IMR-90 (cell line): ENCODE data around the gene MRPS31. TPM values are rescaled to one million over a fixed set of nuclear protein-coding genes. Genes with fewer than 3 reads are reported as not detected.

Experiments used
- ATAC-seq: fragments of 200-7000 bp; cut with Tn5 transposase; 2 replicates; pipeline ENCODE4 v1.9.1; 2020; ENCODE audit warnings: low read depth, mild to moderate bottlenecking, moderate library complexity
- BruUV-seq: library from RNA; stranded (reverse); fragments of 400-500 nt; replicated peaks from 2 replicates; lab custom pipeline; 2021; lab: Mats Ljungman, UMichigan
- CTCF ChIA-PET: fragments of 300-600 bp; formaldehyde crosslinking; extraction: SDS; loops from one replicate; lab custom pipeline; 2021; ENCODE audit warnings: antibody characterized with exemption; lab: Yijun Ruan, JAX
- POLR2A ChIA-PET: fragments of 300-600 bp; sonication (Branson Sonifier 250); formaldehyde crosslinking; loops from one replicate; lab custom pipeline; 2022; ENCODE audit warnings: antibody characterized with exemption; ENCODE audit not compliant: unreplicated experiment; lab: Charles Lee
- DNase-seq: peaks from one replicate; pipeline ENCODE4 v3.0.0; 2013
- H2AFZ ChIP-seq: replicated peaks from 2 replicates; pipeline ENCODE3; 2013; ENCODE audit warnings: low read length, mild to moderate bottlenecking; ENCODE audit not compliant: poor library complexity
- H2AK5ac ChIP-seq: 2 replicates; pipeline ENCODE4 v1.6.1; 2013; ENCODE audit warnings: low read depth, low read length, inconsistent platforms
- H2AK9ac ChIP-seq: replicated peaks from 2 replicates; pipeline ENCODE3; 2013; ENCODE audit warnings: mild to moderate bottlenecking, low read depth, low read length, moderate library complexity; ENCODE audit not compliant: poor library complexity
- H2BK120ac ChIP-seq: 2 replicates; pipeline ENCODE4 v1.6.1; 2013; ENCODE audit warnings: low read depth, low read length, inconsistent platforms
- H2BK15ac ChIP-seq: 3 replicates; pipeline ENCODE4 v1.6.1; 2013; ENCODE audit warnings: low read depth, low read length, inconsistent platforms
- H2BK20ac ChIP-seq: 2 replicates; pipeline ENCODE4 v1.6.1; 2013; ENCODE audit warnings: low read depth, mild to moderate bottlenecking, inconsistent platforms, low read length, moderate library complexity
- H2BK5ac ChIP-seq: 2 replicates; pipeline ENCODE4 v1.6.1; 2013; ENCODE audit warnings: mild to moderate bottlenecking, low read depth, low read length, inconsistent platforms; ENCODE audit not compliant: poor library complexity, severe bottlenecking
- H3K14ac ChIP-seq: replicated peaks from 2 replicates; pipeline ENCODE4 v1.6.1; 2013; ENCODE audit warnings: low read depth, low read length, inconsistent platforms
- H3K18ac ChIP-seq: 2 replicates; pipeline ENCODE4 v1.6.1; 2013; ENCODE audit warnings: low read depth, low read length, control low read depth
- H3K23ac ChIP-seq: 2 replicates; pipeline ENCODE4 v1.6.1; 2013; ENCODE audit warnings: low read depth, low read length, inconsistent platforms
- H3K27ac ChIP-seq: 2 replicates; pipeline ENCODE4 v1.5.1; 2013; ENCODE audit warnings: mild to moderate bottlenecking, control low read depth, low read length; ENCODE audit not compliant: insufficient read depth
- H3K27me3 ChIP-seq: 2 replicates; pipeline ENCODE4 v1.6.1; 2013; ENCODE audit warnings: low read length; ENCODE audit not compliant: control insufficient read depth, insufficient read depth
- H3K36me3 ChIP-seq: 2 replicates; pipeline ENCODE4 v1.6.1; 2013; ENCODE audit warnings: low read length, mixed read lengths; ENCODE audit not compliant: control insufficient read depth, insufficient read depth
- H3K4ac ChIP-seq: 2 replicates; pipeline ENCODE4 v1.6.1; 2013; ENCODE audit warnings: low read depth, low read length, inconsistent platforms
- H3K4me1 ChIP-seq: 2 replicates; pipeline ENCODE4 v1.6.1; 2013; ENCODE audit warnings: low read length, mixed read lengths; ENCODE audit not compliant: control insufficient read depth, insufficient read depth
- H3K4me2 ChIP-seq: 2 replicates; pipeline ENCODE4 v1.6.1; 2013; ENCODE audit warnings: low read depth, mild to moderate bottlenecking, control low read depth, low read length, moderate library complexity
- H3K4me3 ChIP-seq: 2 replicates; pipeline ENCODE4 v1.5.1; 2013; ENCODE audit warnings: low read depth, mild to moderate bottlenecking, control low read depth, low read length, moderate library complexity; ENCODE audit not compliant: insufficient read depth
- H3K56ac ChIP-seq: 2 replicates; pipeline ENCODE4 v1.6.1; 2013; ENCODE audit warnings: low read length, inconsistent platforms; ENCODE audit not compliant: insufficient read depth; ENCODE audit errors: extremely low read depth
- H3K79me1 ChIP-seq, 2 experiments: 2 replicates each; pipeline ENCODE4 v1.6.1; 2013; ENCODE audit warnings: low read length in 2 of 2, inconsistent platforms in 1 of 2, low read depth in 1 of 2
- H3K9ac ChIP-seq: 2 replicates; pipeline ENCODE4 v1.6.1; 2013; ENCODE audit warnings: low read depth, low read length, control low read depth
- H3K9me1 ChIP-seq: 2 replicates; pipeline ENCODE4 v1.6.1; 2013; ENCODE audit warnings: low read length, inconsistent platforms; ENCODE audit not compliant: insufficient read depth
- H3K9me3 ChIP-seq: 2 replicates; pipeline ENCODE4 v1.6.1; 2013; ENCODE audit warnings: low read length; ENCODE audit not compliant: control insufficient read depth, insufficient read depth
- H4K20me1 ChIP-seq: 2 replicates; pipeline ENCODE4 v1.6.1; 2013; ENCODE audit warnings: low read length, inconsistent platforms; ENCODE audit not compliant: insufficient read depth
- H4K5ac ChIP-seq: 2 replicates; pipeline ENCODE4 v1.6.1; 2013; ENCODE audit warnings: mild to moderate bottlenecking, low read depth, low read length, control low read depth
- H4K8ac ChIP-seq, 2 experiments: 2 replicates each; pipeline ENCODE4 v1.6.1; 2013; ENCODE audit warnings: low read depth in 2 of 2, low read length in 2 of 2, control low read depth in 1 of 2, inconsistent platforms in 1 of 2
- H4K91ac ChIP-seq: 2 replicates; pipeline ENCODE4 v1.6.1; 2013; ENCODE audit warnings: low read depth, low read length, inconsistent platforms; ENCODE audit not compliant: insufficient read depth
- BHLHE40 ChIP-seq: fragments of 150-350 bp; IDR thresholded peaks from 2 replicates; pipeline ENCODE4 v1.6.1; 2016; ENCODE audit warnings: mild to moderate bottlenecking, low read depth, low read length
- CEBPB ChIP-seq: IDR thresholded peaks from 2 replicates; pipeline ENCODE4 v1.6.1; 2012; ENCODE audit warnings: low read depth, low read length, improper control_type of control experiment
- CHD1 ChIP-seq: IDR thresholded peaks from 2 replicates; pipeline ENCODE4 v1.6.1; 2012; ENCODE audit warnings: low read depth, low read length, improper control_type of control experiment
- ELK1 ChIP-seq: fragments of 150-350 bp; IDR thresholded peaks from 2 replicates; pipeline ENCODE4 v1.6.1; 2016; ENCODE audit warnings: low read depth, mild to moderate bottlenecking, low read length, moderate library complexity, borderline replicate concordance
- FOS ChIP-seq: fragments of 150-350 bp; IDR thresholded peaks from 2 replicates; pipeline ENCODE4 v1.6.1; 2016; ENCODE audit warnings: low read depth, low read length
- MAFK ChIP-seq: IDR thresholded peaks from 2 replicates; pipeline ENCODE4 v1.6.1; 2012; ENCODE audit warnings: low read depth, low read length, improper control_type of control experiment
- MAZ ChIP-seq: IDR thresholded peaks from 2 replicates; pipeline ENCODE4 v1.6.1; 2012; ENCODE audit warnings: low read depth, mild to moderate bottlenecking, low read length, improper control_type of control experiment, moderate library complexity, borderline replicate concordance
- MXI1 ChIP-seq: IDR thresholded peaks from 2 replicates; pipeline ENCODE4 v1.6.1; 2012; ENCODE audit warnings: low read depth, mild to moderate bottlenecking, low read length, moderate library complexity, borderline replicate concordance
- NFE2L2 ChIP-seq: fragments of 150-350 bp; IDR thresholded peaks from 2 replicates; pipeline ENCODE4 v1.6.1; 2016; ENCODE audit warnings: low read depth, mild to moderate bottlenecking, low read length
- POLR2A ChIP-seq: IDR thresholded peaks from 2 replicates; pipeline ENCODE4 v1.6.1; 2012; ENCODE audit warnings: mild to moderate bottlenecking, low read depth, low read length
- RAD21 ChIP-seq: IDR thresholded peaks from 2 replicates; pipeline ENCODE4 v1.6.1; 2012; ENCODE audit warnings: low read length, improper control_type of control experiment
- RCOR1 ChIP-seq: IDR thresholded peaks from 2 replicates; pipeline ENCODE4 v1.6.1; 2012; ENCODE audit warnings: mild to moderate bottlenecking, low read length, improper control_type of control experiment; ENCODE audit not compliant: insufficient replicate concordance
- RFX5 ChIP-seq: IDR thresholded peaks from 2 replicates; pipeline ENCODE4 v1.8.0; 2012; ENCODE audit warnings: low read depth, mild to moderate bottlenecking, low read length, moderate library complexity
- WGBS, 2 experiments: methylation state at CpG; one replicate each; pipeline versions ENCODE4 v1.1.5 to v1.1.7; 2013; ENCODE audit warnings: missing lambda C conversion rate in 2 of 2; ENCODE audit not compliant: insufficient read length in 1 of 2; ENCODE audit errors: extremely low coverage in 2 of 2; 5-methylcytosine and 5-hydroxymethylcytosine counted together
- dilution Hi-C: fragments of 300-500 bp; cut with HindIII; formaldehyde crosslinking; loops from one replicate; pipeline ENCODE4 v1.14.3; 2018; ENCODE audit warnings: low sequenced_read_pairs; ENCODE audit not compliant: unreplicated experiment
- in situ Hi-C: fragments of 300-500 bp; cut with MboI; formaldehyde crosslinking; loops from 3 replicates; pipeline ENCODE4 v1.14.3; 2019; ENCODE audit warnings: low sequenced_read_pairs, inconsistent platforms, mixed read lengths
- intact Hi-C: fragments of 100-400 bp; cut with micrococcal nuclease; formaldehyde crosslinking; loops from 2 replicates; pipeline ENCODE4 v1.10.0; 2022
- polyA plus RNA-seq, 3 experiments: library from polyadenylated mRNA; depleted of rRNA; stranded (reverse); fragments of >200 nt; gene quantifications; 2 replicates each; pipeline ENCODE4 v1.2.3, GENCODE V29; 2012; ENCODE audit warnings: low replicate concordance in 1 of 3
- total RNA-seq: library from RNA; depleted of rRNA; stranded (reverse); fragments of >200 nt; gene quantifications from 2 replicates; pipeline ENCODE4 v1.2.3, GENCODE V29; 2012
- TF ChIP-seq, protein P1 (sequence below): fragments of 150-350 bp; IDR thresholded peaks from 2 replicates; pipeline ENCODE4 v1.6.1; 2017; ENCODE audit warnings: mild to moderate bottlenecking, antibody characterized with exemption, low read length, low read depth
- TF ChIP-seq, protein P2 (sequence below): conservative IDR thresholded peaks from 2 replicates; pipeline ENCODE4 v1.5.1; 2012; ENCODE audit warnings: mild to moderate bottlenecking, low read depth, low read length, improper control_type of control experiment

The MRPS31 gene
- total and polyA plus RNA-seq, 2 of the 4 experiments (the other 2 are of a cell fraction), result 9.3 to 14.8 TPM

GRCh38 chr13:40688781-40689180, 82.2 kb downstream of the MRPS31 start:
- no peak overlapping the region for H2AK5ac ChIP-seq
- ATAC-seq (no peak), DNase-seq (no peak)
- H3K14ac ChIP-seq, result no peak overlapping the region
- WGBS, 2 experiments, result no CpG with 5 or more reads among the region's 3 CpGs
- H3K9me3 ChIP-seq, result no peaks in the 10 kb centered on the region
- H3K23ac ChIP-seq, result no peak overlapping the region
- TF ChIP-seq, protein P1, sequence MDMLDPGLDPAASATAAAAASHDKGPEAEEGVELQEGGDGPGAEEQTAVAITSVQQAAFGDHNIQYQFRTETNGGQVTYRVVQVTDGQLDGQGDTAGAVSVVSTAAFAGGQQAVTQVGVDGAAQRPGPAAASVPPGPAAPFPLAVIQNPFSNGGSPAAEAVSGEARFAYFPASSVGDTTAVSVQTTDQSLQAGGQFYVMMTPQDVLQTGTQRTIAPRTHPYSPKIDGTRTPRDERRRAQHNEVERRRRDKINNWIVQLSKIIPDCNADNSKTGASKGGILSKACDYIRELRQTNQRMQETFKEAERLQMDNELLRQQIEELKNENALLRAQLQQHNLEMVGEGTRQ, result no peak
- TF ChIP-seq BHLHE40 (no peak), RAD21 (no peak), RFX5 (no peak), ELK1 (no peak), POLR2A (no peak), MXI1 (no peak), MAFK (no peak), CEBPB (no peak), CHD1 (no peak), MAZ (no peak), RCOR1 (no peak), NFE2L2 (no peak), FOS (no peak)
- TF ChIP-seq, protein P2, sequence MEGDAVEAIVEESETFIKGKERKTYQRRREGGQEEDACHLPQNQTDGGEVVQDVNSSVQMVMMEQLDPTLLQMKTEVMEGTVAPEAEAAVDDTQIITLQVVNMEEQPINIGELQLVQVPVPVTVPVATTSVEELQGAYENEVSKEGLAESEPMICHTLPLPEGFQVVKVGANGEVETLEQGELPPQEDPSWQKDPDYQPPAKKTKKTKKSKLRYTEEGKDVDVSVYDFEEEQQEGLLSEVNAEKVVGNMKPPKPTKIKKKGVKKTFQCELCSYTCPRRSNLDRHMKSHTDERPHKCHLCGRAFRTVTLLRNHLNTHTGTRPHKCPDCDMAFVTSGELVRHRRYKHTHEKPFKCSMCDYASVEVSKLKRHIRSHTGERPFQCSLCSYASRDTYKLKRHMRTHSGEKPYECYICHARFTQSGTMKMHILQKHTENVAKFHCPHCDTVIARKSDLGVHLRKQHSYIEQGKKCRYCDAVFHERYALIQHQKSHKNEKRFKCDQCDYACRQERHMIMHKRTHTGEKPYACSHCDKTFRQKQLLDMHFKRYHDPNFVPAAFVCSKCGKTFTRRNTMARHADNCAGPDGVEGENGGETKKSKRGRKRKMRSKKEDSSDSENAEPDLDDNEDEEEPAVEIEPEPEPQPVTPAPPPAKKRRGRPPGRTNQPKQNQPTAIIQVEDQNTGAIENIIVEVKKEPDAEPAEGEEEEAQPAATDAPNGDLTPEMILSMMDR, result no peak
- H3K9me1 ChIP-seq, result no peaks in the 10 kb centered on the region
- CTCF ChIA-PET, result no interaction called here
- H2BK20ac ChIP-seq, result no peak overlapping the region
- no peaks in the 10 kb centered on the region for H4K20me1 ChIP-seq
- H4K91ac ChIP-seq, result no peak overlapping the region
- H2BK5ac ChIP-seq, result no peak overlapping the region
- H3K27ac ChIP-seq, result no peak overlapping the region
- H3K79me1 ChIP-seq, result no peaks in the 10 kb centered on the region
- no TSS peak for BruUV-seq
- H3K4me2 ChIP-seq, result no peak overlapping the region
- no peak overlapping the region for H2AFZ ChIP-seq
- H3K4ac ChIP-seq, result no peak overlapping the region
- H3K9ac ChIP-seq, result no peak overlapping the region
- H2AK9ac ChIP-seq, result no peak overlapping the region
- no peak overlapping the region for H3K18ac ChIP-seq
- H2BK15ac ChIP-seq, result no peak overlapping the region
- no peaks in the 10 kb centered on the region for H3K4me1 ChIP-seq
- H4K8ac ChIP-seq, result no peak overlapping the region
- POLR2A ChIA-PET, result no interaction called here
- H2BK120ac ChIP-seq, result no peak overlapping the region
- intact Hi-C loops, result loop anchor here (10.0 kb wide), 2 partner anchors 914 to 1644 kb away; no protein-coding TSS in a partner anchor
- dilution Hi-C loops, result no loop called here
- H3K4me3 ChIP-seq, result no peak overlapping the region
- no peak overlapping the region for H3K56ac ChIP-seq
- in situ Hi-C loops, result loop anchor here (10.0 to 25.0 kb wide), 2 partner anchors 744 to 1001 kb away; no protein-coding TSS in a partner anchor
- H3K27me3 ChIP-seq, result no peaks in the 10 kb centered on the region
- no peak overlapping the region for H4K5ac ChIP-seq
- H3K36me3 ChIP-seq, result no peaks in the 10 kb centered on the region
